ENCODE results near the gene HSCB.
A peak's percentile ranks its signal among the peaks of the same experiment; 100 is the strongest.

HSCB gene

GRCh38 chr22:28795071-28795693 is 53.3 kb downstream of the HSCB start:
- Histone ChIP-seq H3K27me3 (no peaks in the 10 kb centered on the region), H3K4me1 (peaks cover 0 to 45% (median 33%) of the 10 kb centered on the region in 4 donors), H3K27ac (no peak overlapping the region), H3K9me3 (no peaks in the 10 kb centered on the region), H3K36me3 (peaks cover 42 to 60% (median 45%) of the 10 kb centered on the region in 3 donors), H3K4me3 (no peak overlapping the region)
- intact Hi-C loops (cut with DNase I; ENCODE audit: low total_unique reads), result loop anchor here (10.0 kb wide), 1 partner anchor 50 kb away; the partner anchor contains the start of genes CHEK2 and HSCB
- DNase-seq, result no peak
- no peak for TF ChIP-seq CTCF (IDR thresholded peaks at IDR 0.05)

- Histone ChIP-seq H3K4me1 (peaks cover 0 to 47% (median 33%) of the 10 kb centered on the region in 4 donors), H3K4me3 (no peak overlapping the region), H3K36me3 (peaks cover 42 to 52% (median 45%) of the 10 kb centered on the region in 3 donors), H3K9me3 (no peaks in the 10 kb centered on the region), H3K27me3 (no peaks in the 10 kb centered on the region), H3K27ac (no peak overlapping the region)
- intact Hi-C loops (cut with DNase I; ENCODE audit: low total_unique reads), result loop anchor here (10.0 kb wide), 1 partner anchor 51 kb away; the partner anchor contains the start of genes CHEK2 and HSCB
- TF ChIP-seq CTCF (IDR thresholded peaks at IDR 0.05), result no peak
- DNase-seq, result no peak
These were observed 54.4 kb downstream of the HSCB start for GRCh38 chr22:28795932-28796856.

- Histone ChIP-seq H3K27me3 (no peaks in the 10 kb centered on the region), H3K27ac (peak overlapping the region; percentile 98 to 100), H3K4me1 (peaks cover 0 to 67% (median 49%) of the 10 kb centered on the region in 4 donors), H3K4me3 (peak overlapping the region; percentile 87 to 90), H3K36me3 (peaks cover 35 to 39% (median 36%) of the 10 kb centered on the region in 3 donors), H3K9me3 (no peaks in the 10 kb centered on the region)
- DNase-seq, result peak; percentile 79 to 80
- no peak for TF ChIP-seq CTCF (IDR thresholded peaks at IDR 0.05)
- intact Hi-C loops (cut with DNase I; ENCODE audit: low total_unique reads), result loop anchor here (10.0 kb wide), 1 partner anchor 54 kb away; the partner anchor contains the start of genes CHEK2 and HSCB
These were observed 57.2 kb downstream of the HSCB start for GRCh38 chr22:28798810-28799605.

GRCh38 chr22:28799606-28800307 is 57.9 kb downstream of the HSCB start:
- peak overlapping the region; percentile 87 to 90 for H3K4me3 ChIP-seq
- intact Hi-C loops (cut with DNase I; ENCODE audit: low total_unique reads), result loop anchor here (10.0 kb wide), 1 partner anchor 55 kb away; the partner anchor contains the start of genes CHEK2 and HSCB
- H3K9me3 ChIP-seq, result no peaks in the 10 kb centered on the region
- peaks cover 0 to 63% (median 45%) of the 10 kb centered on the region in 4 donors for H3K4me1 ChIP-seq
- TF ChIP-seq CTCF (IDR thresholded peaks at IDR 0.05), result no peak
- peaks cover 28 to 32% (median 29%) of the 10 kb centered on the region in 3 donors for H3K36me3 ChIP-seq
- peak; percentile 63 to 85 for DNase-seq
- peak overlapping the region; percentile 98 to 100 for H3K27ac ChIP-seq
- H3K27me3 ChIP-seq, result no peaks in the 10 kb centered on the region
